Panc1 (cell line): ENCODE results near the gene MAN2B1. TPM values are rescaled to one million over a fixed set of nuclear protein-coding genes. Genes with fewer than 3 reads are reported as not detected.
A peak's percentile ranks its signal among the peaks of the same experiment; 100 is the strongest.

Source experiments
- ATAC-seq: fragments of 200-7000 bp; cut with Tn5 transposase; 2 replicates; pipeline ENCODE4 v1.9.1; 2020; ENCODE audit warnings: mild to moderate bottlenecking, moderate library complexity
- BruUV-seq: library from RNA; stranded (reverse); fragments of 400-500 nt; replicated peaks from 2 replicates; lab custom pipeline; 2021; lab: Mats Ljungman, UMichigan
- CTCF ChIA-PET: fragments of 300-600 bp; sonication (Branson Sonifier 250); formaldehyde crosslinking; loops from one replicate; lab custom pipeline; 2022; ENCODE audit warnings: antibody characterized with exemption; lab: Charles Lee
- POLR2A ChIA-PET: fragments of 300-600 bp; sonication (Branson Sonifier 250); formaldehyde crosslinking; loops from one replicate; lab custom pipeline; 2022; ENCODE audit warnings: antibody characterized with exemption; lab: Charles Lee
- DNase-seq: peaks from one replicate; pipeline ENCODE4 v3.0.0-alpha.2; 2010; ENCODE audit warnings: low read depth, low spot score
- H3K27ac ChIP-seq: 2 replicates; pipeline ENCODE4 v1.5.1; 2011; ENCODE audit warnings: mild to moderate bottlenecking, low read length, inconsistent platforms
- H3K27me3 ChIP-seq: fragments of 200-500 bp; sonication (Bioruptor generic); 2 replicates; pipeline ENCODE4 v1.6.0; 2014; ENCODE audit warnings: low read length, inconsistent platforms; ENCODE audit not compliant: control insufficient read depth, insufficient read depth
- H3K36me3 ChIP-seq: fragments of 200-500 bp; sonication (Bioruptor generic); 2 replicates; pipeline ENCODE4 v1.5.1; 2014; ENCODE audit warnings: inconsistent platforms, mild to moderate bottlenecking, low read length, moderate library complexity; ENCODE audit not compliant: control insufficient read depth, insufficient read depth
- H3K4me1 ChIP-seq: 2 replicates; pipeline ENCODE4 v1.5.1; 2011; ENCODE audit warnings: inconsistent platforms, mild to moderate bottlenecking, low read length, moderate library complexity; ENCODE audit not compliant: control insufficient read depth, insufficient read depth
- H3K4me3 ChIP-seq, 2 experiments: 2 replicates each; pipeline ENCODE4 v1.5.1; 2011 to 2012; ENCODE audit warnings: low read depth in 2 of 2, low read length in 2 of 2, mild to moderate bottlenecking in 2 of 2, inconsistent platforms in 1 of 2, moderate library complexity in 1 of 2
- H3K9me3 ChIP-seq: fragments of 200-500 bp; sonication (Bioruptor generic); 2 replicates; pipeline ENCODE4 v1.5.1; 2014; ENCODE audit warnings: low read depth, mild to moderate bottlenecking, inconsistent platforms, low read length, moderate library complexity; ENCODE audit not compliant: control insufficient read depth, insufficient read depth
- POLR2AphosphoS5 ChIP-seq: IDR thresholded peaks from 2 replicates; pipeline ENCODE4 v1.6.1; 2012; ENCODE audit warnings: mild to moderate bottlenecking, low read depth, low read length, moderate library complexity
- SIN3A ChIP-seq: IDR thresholded peaks from 2 replicates; pipeline ENCODE4 v1.6.1; 2012; ENCODE audit warnings: low read depth, mild to moderate bottlenecking, low read length, moderate library complexity, borderline replicate concordance; ENCODE audit not compliant: insufficient read depth
- TCF7L2 ChIP-seq: IDR thresholded peaks from 2 replicates; pipeline ENCODE4 v1.6.1; 2011; ENCODE audit warnings: mild to moderate bottlenecking, low read depth, low read length, inconsistent platforms
- in situ Hi-C: cut with HindIII; loops from 2 replicates; pipeline ENCODE4 v1.10.0; 2016; ENCODE audit warnings: low sequenced_read_pairs, low pct_unique_long_range_greater_than_20kb
- intact Hi-C: fragments of 100-400 bp; cut with micrococcal nuclease; formaldehyde crosslinking; loops from one replicate; pipeline ENCODE4 v1.10.0; 2022; ENCODE audit not compliant: unreplicated experiment
- total RNA-seq: library from RNA; stranded (reverse); gene quantifications from one replicate; pipeline ENCODE4 v1.2.1, GENCODE V29; 2021; ENCODE audit not compliant: unreplicated experiment
- TF ChIP-seq, protein P1 (sequence below): fragments of 450-650 bp; IDR thresholded peaks from 2 replicates; pipeline ENCODE4 v1.5.1; 2017; ENCODE audit warnings: mild to moderate bottlenecking
- TF ChIP-seq, protein P2 (sequence below), 2 experiments: IDR thresholded peaks; 2 replicates each; pipeline ENCODE4 v1.6.1; 2011 to 2012; ENCODE audit warnings: low read depth in 2 of 2, control low read depth in 1 of 2, low read length in 1 of 2, mild to moderate bottlenecking in 1 of 2, moderate library complexity in 1 of 2; ENCODE audit not compliant: insufficient read depth in 1 of 2

Gene MAN2B1
- total RNA-seq, 1 experiment from 2014 or later = 43.0 TPM

GRCh38 chr19:12695514-12695913 is 29.0 kb upstream of the MAN2B1 start:
- BruUV-seq = no TSS peak
- CTCF ChIA-PET = no interaction called here
- in situ Hi-C loops = no loop called here

GRCh38 chr19:12695096-12695495 is 28.6 kb upstream of the MAN2B1 start:
- CTCF ChIA-PET = no interaction called here
- BruUV-seq = no TSS peak
- intact Hi-C loops = no loop called here

More at GRCh38 chr19:12695514-12695913, 29.0 kb upstream of the MAN2B1 start:
- H3K36me3 ChIP-seq = no peaks in the 10 kb centered on the region; the same call in 1 of the 2 replicates
- peaks cover 5% of the 10 kb centered on the region; the same call in 1 of the 2 replicates for H3K4me1 ChIP-seq
- intact Hi-C loops = no loop called here
- H3K4me3 ChIP-seq = peak overlapping the region; percentile 60 to 69
- H3K27me3 ChIP-seq = no peaks in the 10 kb centered on the region
- no peak for ATAC-seq
- no peak overlapping the region; the same call in 1 of the 2 replicates for H3K27ac ChIP-seq
- no peak for DNase-seq
- POLR2A ChIA-PET = interaction anchor here (0.7 kb wide), 1 partner anchor 221 kb away, joined by 3 read pairs; no protein-coding TSS in a partner anchor
- H3K9me3 ChIP-seq = no peaks in the 10 kb centered on the region
- TF ChIP-seq, protein P1, sequence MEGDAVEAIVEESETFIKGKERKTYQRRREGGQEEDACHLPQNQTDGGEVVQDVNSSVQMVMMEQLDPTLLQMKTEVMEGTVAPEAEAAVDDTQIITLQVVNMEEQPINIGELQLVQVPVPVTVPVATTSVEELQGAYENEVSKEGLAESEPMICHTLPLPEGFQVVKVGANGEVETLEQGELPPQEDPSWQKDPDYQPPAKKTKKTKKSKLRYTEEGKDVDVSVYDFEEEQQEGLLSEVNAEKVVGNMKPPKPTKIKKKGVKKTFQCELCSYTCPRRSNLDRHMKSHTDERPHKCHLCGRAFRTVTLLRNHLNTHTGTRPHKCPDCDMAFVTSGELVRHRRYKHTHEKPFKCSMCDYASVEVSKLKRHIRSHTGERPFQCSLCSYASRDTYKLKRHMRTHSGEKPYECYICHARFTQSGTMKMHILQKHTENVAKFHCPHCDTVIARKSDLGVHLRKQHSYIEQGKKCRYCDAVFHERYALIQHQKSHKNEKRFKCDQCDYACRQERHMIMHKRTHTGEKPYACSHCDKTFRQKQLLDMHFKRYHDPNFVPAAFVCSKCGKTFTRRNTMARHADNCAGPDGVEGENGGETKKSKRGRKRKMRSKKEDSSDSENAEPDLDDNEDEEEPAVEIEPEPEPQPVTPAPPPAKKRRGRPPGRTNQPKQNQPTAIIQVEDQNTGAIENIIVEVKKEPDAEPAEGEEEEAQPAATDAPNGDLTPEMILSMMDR = no peak
- TF ChIP-seq, protein P2, sequence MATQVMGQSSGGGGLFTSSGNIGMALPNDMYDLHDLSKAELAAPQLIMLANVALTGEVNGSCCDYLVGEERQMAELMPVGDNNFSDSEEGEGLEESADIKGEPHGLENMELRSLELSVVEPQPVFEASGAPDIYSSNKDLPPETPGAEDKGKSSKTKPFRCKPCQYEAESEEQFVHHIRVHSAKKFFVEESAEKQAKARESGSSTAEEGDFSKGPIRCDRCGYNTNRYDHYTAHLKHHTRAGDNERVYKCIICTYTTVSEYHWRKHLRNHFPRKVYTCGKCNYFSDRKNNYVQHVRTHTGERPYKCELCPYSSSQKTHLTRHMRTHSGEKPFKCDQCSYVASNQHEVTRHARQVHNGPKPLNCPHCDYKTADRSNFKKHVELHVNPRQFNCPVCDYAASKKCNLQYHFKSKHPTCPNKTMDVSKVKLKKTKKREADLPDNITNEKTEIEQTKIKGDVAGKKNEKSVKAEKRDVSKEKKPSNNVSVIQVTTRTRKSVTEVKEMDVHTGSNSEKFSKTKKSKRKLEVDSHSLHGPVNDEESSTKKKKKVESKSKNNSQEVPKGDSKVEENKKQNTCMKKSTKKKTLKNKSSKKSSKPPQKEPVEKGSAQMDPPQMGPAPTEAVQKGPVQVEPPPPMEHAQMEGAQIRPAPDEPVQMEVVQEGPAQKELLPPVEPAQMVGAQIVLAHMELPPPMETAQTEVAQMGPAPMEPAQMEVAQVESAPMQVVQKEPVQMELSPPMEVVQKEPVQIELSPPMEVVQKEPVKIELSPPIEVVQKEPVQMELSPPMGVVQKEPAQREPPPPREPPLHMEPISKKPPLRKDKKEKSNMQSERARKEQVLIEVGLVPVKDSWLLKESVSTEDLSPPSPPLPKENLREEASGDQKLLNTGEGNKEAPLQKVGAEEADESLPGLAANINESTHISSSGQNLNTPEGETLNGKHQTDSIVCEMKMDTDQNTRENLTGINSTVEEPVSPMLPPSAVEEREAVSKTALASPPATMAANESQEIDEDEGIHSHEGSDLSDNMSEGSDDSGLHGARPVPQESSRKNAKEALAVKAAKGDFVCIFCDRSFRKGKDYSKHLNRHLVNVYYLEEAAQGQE (IDR thresholded peaks at IDR 0.05; ENCODE audit: insufficient read depth in 1 of 2, low read depth in 2 of 2, low read length in 1 of 2) = no peak
- TF ChIP-seq TCF7L2 (no peak), POLR2AphosphoS5 (no peak), SIN3A (no peak)

More at GRCh38 chr19:12695096-12695495, 28.6 kb upstream of the MAN2B1 start:
- no peak for ATAC-seq
- Histone ChIP-seq H3K9me3 (no peaks in the 10 kb centered on the region), H3K4me1 (peaks cover 5% of the 10 kb centered on the region; the same call in 1 of the 2 replicates), H3K27ac (no peak overlapping the region), H3K4me3 (peak overlapping the region in 1 of 2 experiments; percentile 69; a peak in 2 of 4 replicates), H3K36me3 (no peaks in the 10 kb centered on the region; the same call in 1 of the 2 replicates), H3K27me3 (no peaks in the 10 kb centered on the region)
- no peak for DNase-seq
- POLR2A ChIA-PET = no interaction called here
- TF ChIP-seq, protein P2 (IDR thresholded peaks at IDR 0.05; ENCODE audit: insufficient read depth in 1 of 2, low read depth in 2 of 2, low read length in 1 of 2) = no peak
- no peak for TF ChIP-seq POLR2AphosphoS5
- TF ChIP-seq, protein P1 = no peak
- TF ChIP-seq SIN3A = no peak
- TF ChIP-seq TCF7L2 = no peak
- in situ Hi-C loops = no loop called here
